Measurements from ENCODE around the gene LUC7L3.

The LUC7L3 gene

DNA sequence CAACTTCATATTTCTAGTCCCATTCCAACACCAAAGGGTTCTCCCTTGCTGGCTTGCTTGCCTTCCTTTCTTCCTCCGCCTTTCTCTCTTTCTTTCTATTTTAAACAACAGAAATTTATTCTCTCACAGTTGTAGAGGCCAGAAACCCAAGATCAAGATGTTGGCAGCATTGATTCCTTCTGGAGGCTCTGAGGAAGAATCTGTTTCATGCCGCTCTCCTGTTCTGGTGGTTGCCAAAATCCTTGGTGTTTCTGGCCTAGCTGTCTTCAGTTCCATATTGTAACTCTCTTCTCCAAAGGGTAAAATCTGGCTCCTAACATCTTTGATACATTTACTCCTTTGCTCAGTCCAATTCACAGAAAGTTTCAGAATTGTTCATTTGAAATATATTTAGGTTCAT lies 50.9 kb downstream of the LUC7L3 start:
- no peak for FAIRE-seq

DNA sequence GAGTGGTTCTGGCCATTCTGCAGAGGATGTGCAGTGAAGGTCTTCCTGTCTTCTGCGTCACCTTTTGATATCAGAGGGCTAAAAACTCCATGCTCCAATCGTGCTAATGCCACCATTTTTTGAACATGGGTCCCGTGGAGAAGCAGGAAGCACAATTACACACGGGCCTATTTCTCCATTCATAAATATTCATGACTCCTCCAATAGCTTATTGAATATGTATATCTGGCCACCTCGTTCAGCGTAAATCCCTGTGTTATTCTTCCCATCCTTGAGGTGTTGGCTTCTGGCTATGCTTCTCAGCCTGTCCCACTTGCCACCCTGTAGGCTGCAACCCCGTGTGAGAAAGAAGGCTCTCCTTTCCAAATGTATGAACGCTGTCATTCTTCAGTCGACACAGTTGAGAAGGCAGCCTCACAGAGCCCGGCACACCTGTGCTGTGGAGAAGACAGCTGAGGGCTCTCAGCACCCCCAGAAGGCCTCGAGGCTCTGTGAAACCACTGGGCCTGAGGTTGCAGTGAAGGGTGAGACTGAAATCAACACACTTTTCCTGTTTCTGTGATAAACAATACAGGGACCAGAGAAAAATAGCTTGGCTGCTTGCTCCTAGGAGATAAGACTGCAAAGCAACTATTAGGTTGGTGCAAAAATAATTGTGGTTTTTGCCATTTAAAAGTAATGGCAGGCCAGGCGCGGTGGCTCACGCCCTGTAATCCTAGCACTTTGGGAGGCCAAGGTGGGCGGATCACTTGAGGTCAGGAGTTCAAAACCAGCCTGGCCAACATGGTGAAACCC lies 52.8 kb downstream of the LUC7L3 start:
- TF ChIP-seq, protein P1, sequence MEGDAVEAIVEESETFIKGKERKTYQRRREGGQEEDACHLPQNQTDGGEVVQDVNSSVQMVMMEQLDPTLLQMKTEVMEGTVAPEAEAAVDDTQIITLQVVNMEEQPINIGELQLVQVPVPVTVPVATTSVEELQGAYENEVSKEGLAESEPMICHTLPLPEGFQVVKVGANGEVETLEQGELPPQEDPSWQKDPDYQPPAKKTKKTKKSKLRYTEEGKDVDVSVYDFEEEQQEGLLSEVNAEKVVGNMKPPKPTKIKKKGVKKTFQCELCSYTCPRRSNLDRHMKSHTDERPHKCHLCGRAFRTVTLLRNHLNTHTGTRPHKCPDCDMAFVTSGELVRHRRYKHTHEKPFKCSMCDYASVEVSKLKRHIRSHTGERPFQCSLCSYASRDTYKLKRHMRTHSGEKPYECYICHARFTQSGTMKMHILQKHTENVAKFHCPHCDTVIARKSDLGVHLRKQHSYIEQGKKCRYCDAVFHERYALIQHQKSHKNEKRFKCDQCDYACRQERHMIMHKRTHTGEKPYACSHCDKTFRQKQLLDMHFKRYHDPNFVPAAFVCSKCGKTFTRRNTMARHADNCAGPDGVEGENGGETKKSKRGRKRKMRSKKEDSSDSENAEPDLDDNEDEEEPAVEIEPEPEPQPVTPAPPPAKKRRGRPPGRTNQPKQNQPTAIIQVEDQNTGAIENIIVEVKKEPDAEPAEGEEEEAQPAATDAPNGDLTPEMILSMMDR (IDR thresholded peaks at IDR 0.05; ENCODE audit: insufficient read depth, missing control alignments) = no peak
- DNase-seq (ENCODE audit: insufficient read length, low spot score) (no peak), FAIRE-seq (no peak)

More for the DNA sequence above, 50.9 kb downstream of the LUC7L3 start:
- no peak for DNase-seq (ENCODE audit: insufficient read length, low spot score)
- TF ChIP-seq, protein P1 (IDR thresholded peaks at IDR 0.05; ENCODE audit: insufficient read depth, missing control alignments) = no peak

DNA sequence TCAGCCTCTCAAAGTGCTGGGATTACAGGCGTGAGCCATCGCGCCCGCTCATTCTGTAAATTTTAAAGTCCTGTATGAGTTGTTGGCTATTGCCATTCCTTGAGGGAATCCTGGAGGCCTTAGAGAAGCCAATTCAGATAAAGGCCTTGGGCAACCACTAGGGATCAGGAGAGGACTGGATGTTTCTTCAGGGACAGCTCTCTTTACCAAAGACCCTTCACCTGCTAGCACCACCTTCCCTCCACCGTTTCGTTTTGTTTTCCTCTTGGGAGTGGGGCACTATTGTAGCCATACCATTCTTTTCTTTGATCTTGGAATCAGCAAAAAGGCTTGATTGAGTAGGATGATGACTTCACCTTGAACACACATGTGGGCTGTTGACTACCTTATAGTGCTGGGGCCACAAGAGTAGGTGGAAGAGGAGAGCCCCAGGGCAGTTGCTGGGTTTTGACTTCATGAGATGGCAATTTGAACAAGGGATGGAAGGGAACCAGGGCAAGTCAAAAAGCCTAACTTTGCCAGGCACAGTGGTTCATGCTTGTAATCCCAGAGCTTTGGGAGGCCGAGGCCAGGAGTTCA lies 54.9 kb downstream of the LUC7L3 start:
- no peak for FAIRE-seq
- DNase-seq (ENCODE audit: insufficient read length, low spot score) = no peak
- TF ChIP-seq, protein P1 (IDR thresholded peaks at IDR 0.05; ENCODE audit: insufficient read depth, missing control alignments) = no peak

DNA sequence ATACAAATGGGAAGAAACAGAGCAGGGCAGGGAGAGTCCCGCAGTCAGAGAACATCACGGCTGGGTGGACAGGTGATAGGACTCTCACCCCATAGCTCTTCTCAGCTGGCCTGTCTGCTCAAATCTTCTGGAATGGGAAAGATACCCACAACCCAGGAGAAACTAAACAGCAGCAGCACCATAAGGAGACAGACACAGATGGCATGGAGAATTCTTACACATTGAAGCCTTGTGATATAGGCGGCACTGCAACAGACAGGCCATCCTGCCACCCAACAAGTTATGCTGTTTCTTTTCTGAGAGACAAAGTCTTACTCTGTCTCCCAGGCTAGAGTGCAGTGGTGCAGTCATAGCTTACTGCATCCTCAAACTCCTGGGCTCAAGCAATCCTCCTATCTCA lies 56.5 kb downstream of the LUC7L3 start:
- TF ChIP-seq, protein P1 (IDR thresholded peaks at IDR 0.05; ENCODE audit: insufficient read depth, missing control alignments) = no peak
- no peak for FAIRE-seq
- DNase-seq (ENCODE audit: insufficient read length, low spot score) = no peak

DNA sequence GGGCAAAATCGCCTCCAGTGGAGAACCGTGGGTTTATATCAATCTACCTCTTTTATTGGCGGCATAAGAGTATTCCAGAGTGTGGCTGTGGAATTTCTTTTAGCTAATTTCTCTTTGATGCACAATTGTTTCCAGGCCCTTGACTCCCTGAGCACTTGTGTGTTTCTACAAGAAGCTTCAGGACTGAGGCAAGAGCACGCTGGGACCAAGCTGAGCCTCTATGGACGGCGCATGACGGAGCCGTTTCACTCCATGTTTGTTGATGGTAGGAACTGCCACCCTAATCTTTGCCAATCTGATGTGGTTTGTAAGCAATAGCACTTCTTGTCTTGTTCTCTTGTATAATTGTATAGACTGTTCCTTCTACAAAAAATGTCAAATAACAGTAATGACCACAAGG lies 59.1 kb downstream of the LUC7L3 start:
- DNase-seq (ENCODE audit: insufficient read length, low spot score) = no peak
- TF ChIP-seq, protein P1 (IDR thresholded peaks at IDR 0.05; ENCODE audit: insufficient read depth, missing control alignments) = no peak
- FAIRE-seq = no peak

DNA sequence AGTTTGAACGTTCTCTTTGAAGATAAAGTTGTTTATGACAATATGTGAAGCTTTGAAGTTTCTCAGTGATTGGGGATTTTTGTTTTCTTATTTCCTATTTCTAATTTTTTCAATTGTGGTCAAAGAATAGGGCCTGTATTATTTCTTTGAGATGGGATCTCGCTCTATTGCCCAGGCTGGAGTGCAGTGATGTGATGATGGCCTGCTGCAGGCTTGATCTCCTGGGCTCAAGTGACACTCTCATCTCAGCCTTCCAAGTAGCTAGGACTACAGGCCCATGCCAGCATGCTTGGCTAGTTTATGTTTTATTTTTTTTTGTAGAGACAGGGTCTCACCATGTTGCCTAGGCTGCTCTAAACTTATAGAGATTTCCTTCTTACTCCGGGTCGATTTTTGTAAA lies 59.6 kb downstream of the LUC7L3 start:
- FAIRE-seq = no peak
- no peak for DNase-seq (ENCODE audit: insufficient read length, low spot score)
- TF ChIP-seq, protein P1 (IDR thresholded peaks at IDR 0.05; ENCODE audit: insufficient read depth, missing control alignments) = no peak

DNA sequence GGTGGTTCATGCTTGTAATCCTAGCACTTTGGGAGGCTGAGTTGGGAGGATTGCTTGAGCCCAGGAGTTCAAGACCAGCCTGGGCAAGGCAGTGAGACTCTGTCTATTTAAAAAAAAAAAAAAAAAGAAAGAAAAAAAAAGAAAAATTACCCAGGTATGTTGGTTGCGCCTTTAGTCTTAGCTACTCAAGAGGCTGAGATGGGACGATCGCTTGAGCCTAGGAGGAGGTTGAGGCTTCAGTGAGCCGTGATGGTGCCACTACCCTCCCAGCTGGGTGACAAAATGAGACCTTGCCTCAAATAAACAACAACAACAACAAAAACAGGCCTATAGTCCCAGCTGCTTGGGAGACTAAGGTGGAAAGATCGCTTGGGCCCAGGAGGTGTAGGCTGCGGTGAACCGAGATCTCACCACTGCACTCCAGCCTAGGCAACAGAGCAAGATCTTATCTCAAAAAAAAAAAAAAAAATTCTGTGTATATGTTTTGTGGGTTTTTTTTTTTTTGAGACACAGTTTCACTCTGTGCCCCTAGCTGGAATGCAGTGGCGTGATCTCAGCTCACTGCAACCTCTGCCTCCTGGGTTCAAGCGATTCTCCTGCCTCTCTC lies 60.4 kb downstream of the LUC7L3 start:
- TF ChIP-seq, protein P1 (IDR thresholded peaks at IDR 0.05; ENCODE audit: insufficient read depth, missing control alignments) = no peak
- DNase-seq (ENCODE audit: insufficient read length, low spot score) = no peak
- FAIRE-seq = no peak
